ENCODE data around the gene PTPA.
"Not testable (repeated sequence)": the region's sequence is repeated elsewhere in the genome, so short reads cannot be mapped to it uniquely, and the experiment has no call there.

PTPA gene

GRCh38 chr9:129122133-129122532, 10.9 kb downstream of the PTPA start:
- Histone ChIP-seq H3K4me3 (ENCODE audit: low read length) (no peak overlapping the region), H3K9ac (ENCODE audit: low read length) (no peak overlapping the region), H3K27me3 (ENCODE audit: control insufficient read depth, insufficient read depth, low read length) (no peaks in the 10 kb centered on the region), H3K36me3 (ENCODE audit: control insufficient read depth, insufficient read depth, low read length) (no peaks in the 10 kb centered on the region), H3K4me1 (ENCODE audit: control insufficient read depth, insufficient read depth, low read length) (peaks cover 17% of the 10 kb centered on the region), H3K9me3 (ENCODE audit: control insufficient read depth, low read length) (no peaks in the 10 kb centered on the region)

- H3K36me3 ChIP-seq (ENCODE audit: control insufficient read depth, insufficient read depth, low read length); H3K9me3 ChIP-seq (ENCODE audit: control insufficient read depth, low read length); H3K27me3 ChIP-seq (ENCODE audit: control insufficient read depth, insufficient read depth, low read length); H3K9ac ChIP-seq (ENCODE audit: low read length); H3K4me3 ChIP-seq (ENCODE audit: low read length): not testable (repeated sequence)
- H3K4me1 ChIP-seq (ENCODE audit: control insufficient read depth, insufficient read depth, low read length): peaks cover 13% of the 10 kb centered on the region
Measured at GRCh38 chr9:129122976-129123375, 11.8 kb downstream of the PTPA start.

- Histone ChIP-seq H3K9me3 (ENCODE audit: control insufficient read depth, low read length) (no peaks in the 10 kb centered on the region), H3K4me3 (ENCODE audit: low read length) (no peak overlapping the region), H3K36me3 (ENCODE audit: control insufficient read depth, insufficient read depth, low read length) (no peaks in the 10 kb centered on the region), H3K4me1 (ENCODE audit: control insufficient read depth, insufficient read depth, low read length) (peaks cover 13% of the 10 kb centered on the region), H3K27me3 (ENCODE audit: control insufficient read depth, insufficient read depth, low read length) (no peaks in the 10 kb centered on the region), H3K9ac (ENCODE audit: low read length) (no peak overlapping the region)
Measured at GRCh38 chr9:129124506-129125069, 13.4 kb downstream of the PTPA start.

DNA sequence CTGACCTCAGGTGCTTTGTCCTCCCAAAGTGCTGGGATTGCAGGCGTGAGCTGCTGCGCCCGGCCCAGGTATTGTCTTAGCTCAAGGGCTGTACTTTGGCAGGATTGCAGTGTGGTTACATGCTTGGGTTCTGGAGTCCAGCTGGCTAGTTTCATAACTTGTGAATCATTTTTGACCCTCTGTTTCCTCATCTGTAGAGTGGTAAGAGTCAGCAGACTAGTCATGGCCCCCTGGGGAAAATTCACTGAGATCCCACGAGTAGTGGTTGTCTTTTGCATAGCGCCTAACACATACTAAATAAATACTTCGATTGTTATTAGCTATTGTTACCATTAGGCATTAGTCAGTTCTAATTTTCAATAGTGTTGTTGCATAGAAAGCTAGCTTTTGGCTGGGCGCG, 14.3 kb downstream of the PTPA start:
- no peak overlapping the region for H3K4me3 ChIP-seq (ENCODE audit: low read length)
- no peak overlapping the region for H3K9ac ChIP-seq (ENCODE audit: low read length)
- peaks cover 13% of the 10 kb centered on the region for H3K4me1 ChIP-seq (ENCODE audit: control insufficient read depth, insufficient read depth, low read length)
- H3K27me3 ChIP-seq (ENCODE audit: control insufficient read depth, insufficient read depth, low read length): no peaks in the 10 kb centered on the region
- H3K36me3 ChIP-seq (ENCODE audit: control insufficient read depth, insufficient read depth, low read length): no peaks in the 10 kb centered on the region
- no peaks in the 10 kb centered on the region for H3K9me3 ChIP-seq (ENCODE audit: control insufficient read depth, low read length)

GRCh38 chr9:129126749-129127618, 15.8 kb downstream of the PTPA start:
- Histone ChIP-seq H3K9ac (ENCODE audit: low read length) (no peak overlapping the region), H3K4me1 (ENCODE audit: control insufficient read depth, insufficient read depth, low read length) (peaks cover 18% of the 10 kb centered on the region), H3K9me3 (ENCODE audit: control insufficient read depth, low read length) (no peaks in the 10 kb centered on the region), H3K36me3 (ENCODE audit: control insufficient read depth, insufficient read depth, low read length) (no peaks in the 10 kb centered on the region), H3K27me3 (ENCODE audit: control insufficient read depth, insufficient read depth, low read length) (no peaks in the 10 kb centered on the region), H3K4me3 (ENCODE audit: low read length) (no peak overlapping the region)

DNA sequence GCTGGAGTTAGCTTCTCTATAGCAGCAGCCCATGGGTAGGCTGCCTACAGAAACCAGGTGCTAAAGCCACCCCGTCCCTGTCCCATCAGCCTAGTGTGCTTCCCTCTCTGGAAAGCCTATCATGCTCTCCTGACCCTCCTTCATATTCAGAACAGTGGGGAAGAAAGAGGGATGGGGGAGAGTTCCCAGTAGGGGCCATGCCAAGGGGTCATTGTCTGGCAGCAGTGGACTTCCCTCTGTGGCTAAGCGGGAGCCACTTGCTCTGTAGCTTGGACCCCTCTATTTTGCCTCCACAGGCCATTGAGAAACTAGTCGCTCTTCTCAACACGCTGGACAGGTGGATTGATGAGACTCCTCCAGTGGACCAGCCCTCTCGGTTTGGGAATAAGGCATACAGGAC, 17.5 kb downstream of the PTPA start:
- Histone ChIP-seq H3K9me3 (ENCODE audit: control insufficient read depth, low read length) (no peaks in the 10 kb centered on the region), H3K4me3 (ENCODE audit: low read length) (no peak overlapping the region), H3K36me3 (ENCODE audit: control insufficient read depth, insufficient read depth, low read length) (no peaks in the 10 kb centered on the region), H3K4me1 (ENCODE audit: control insufficient read depth, insufficient read depth, low read length) (peaks cover 18% of the 10 kb centered on the region), H3K27me3 (ENCODE audit: control insufficient read depth, insufficient read depth, low read length) (no peaks in the 10 kb centered on the region), H3K9ac (ENCODE audit: low read length) (no peak overlapping the region)

DNA sequence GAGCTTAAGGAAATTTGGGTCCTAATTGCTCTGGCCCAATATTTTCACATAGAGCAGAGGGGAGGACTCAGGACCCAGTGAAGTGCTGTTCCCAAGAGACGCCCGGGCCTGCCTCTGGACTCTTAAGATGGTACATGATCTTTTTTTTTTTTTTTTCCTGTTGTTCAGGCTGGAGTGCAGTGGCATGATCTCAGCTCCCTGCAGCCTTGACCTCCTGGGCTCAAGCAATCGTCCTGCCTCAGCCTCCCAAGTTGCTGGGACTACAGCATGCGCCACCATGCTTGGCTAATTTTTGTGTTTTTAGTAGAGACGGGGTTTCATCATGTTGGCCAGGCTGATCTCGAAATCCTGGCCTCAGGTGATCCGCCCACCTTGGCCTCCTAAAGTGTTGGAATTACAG, 19.1 kb downstream of the PTPA start:
- not testable (repeated sequence) for H3K9ac ChIP-seq (ENCODE audit: low read length); H3K4me3 ChIP-seq (ENCODE audit: low read length); H3K27me3 ChIP-seq (ENCODE audit: control insufficient read depth, insufficient read depth, low read length); H3K36me3 ChIP-seq (ENCODE audit: control insufficient read depth, insufficient read depth, low read length); H3K9me3 ChIP-seq (ENCODE audit: control insufficient read depth, low read length)
- H3K4me1 ChIP-seq (ENCODE audit: control insufficient read depth, insufficient read depth, low read length): peaks cover 10% of the 10 kb centered on the region

- no peaks in the 10 kb centered on the region for H3K36me3 ChIP-seq (ENCODE audit: control insufficient read depth, insufficient read depth, low read length)
- peaks cover 10% of the 10 kb centered on the region for H3K4me1 ChIP-seq (ENCODE audit: control insufficient read depth, insufficient read depth, low read length)
- no peak overlapping the region for H3K9ac ChIP-seq (ENCODE audit: low read length)
- no peaks in the 10 kb centered on the region for H3K9me3 ChIP-seq (ENCODE audit: control insufficient read depth, low read length)
- no peaks in the 10 kb centered on the region for H3K27me3 ChIP-seq (ENCODE audit: control insufficient read depth, insufficient read depth, low read length)
- H3K4me3 ChIP-seq (ENCODE audit: low read length): no peak overlapping the region
Measured at GRCh38 chr9:129130791-129131190, 19.6 kb downstream of the PTPA start.

- Histone ChIP-seq H3K36me3 (ENCODE audit: control insufficient read depth, insufficient read depth, low read length) (no peaks in the 10 kb centered on the region), H3K4me3 (ENCODE audit: low read length) (no peak overlapping the region), H3K27me3 (ENCODE audit: control insufficient read depth, insufficient read depth, low read length) (no peaks in the 10 kb centered on the region), H3K9ac (ENCODE audit: low read length) (no peak overlapping the region), H3K4me1 (ENCODE audit: control insufficient read depth, insufficient read depth, low read length) (peaks cover 10% of the 10 kb centered on the region), H3K9me3 (ENCODE audit: control insufficient read depth, low read length) (no peaks in the 10 kb centered on the region)
Measured at GRCh38 chr9:129131300-129132145, 20.3 kb downstream of the PTPA start.

GRCh38 chr9:129133082-129133481, 21.9 kb downstream of the PTPA start:
- no peaks in the 10 kb centered on the region for H3K36me3 ChIP-seq (ENCODE audit: control insufficient read depth, insufficient read depth, low read length)
- H3K27me3 ChIP-seq (ENCODE audit: control insufficient read depth, insufficient read depth, low read length): no peaks in the 10 kb centered on the region
- H3K9ac ChIP-seq (ENCODE audit: low read length): no peak overlapping the region

GRCh38 chr9:129135476-129135875, 24.3 kb downstream of the PTPA start:
- no peak overlapping the region for H3K4me3 ChIP-seq (ENCODE audit: low read length)
- no peaks in the 10 kb centered on the region for H3K9me3 ChIP-seq (ENCODE audit: control insufficient read depth, low read length)
- no peak overlapping the region for H3K9ac ChIP-seq (ENCODE audit: low read length)
- H3K36me3 ChIP-seq (ENCODE audit: control insufficient read depth, insufficient read depth, low read length): no peaks in the 10 kb centered on the region
- H3K4me1 ChIP-seq (ENCODE audit: control insufficient read depth, insufficient read depth, low read length): peaks cover 26% of the 10 kb centered on the region
- H3K27me3 ChIP-seq (ENCODE audit: control insufficient read depth, insufficient read depth, low read length): no peaks in the 10 kb centered on the region

More at GRCh38 chr9:129133082-129133481, 21.9 kb downstream of the PTPA start:
- Histone ChIP-seq H3K9me3 (ENCODE audit: control insufficient read depth, low read length) (no peaks in the 10 kb centered on the region), H3K4me1 (ENCODE audit: control insufficient read depth, insufficient read depth, low read length) (peaks cover 5% of the 10 kb centered on the region), H3K4me3 (ENCODE audit: low read length) (no peak overlapping the region)

DNA sequence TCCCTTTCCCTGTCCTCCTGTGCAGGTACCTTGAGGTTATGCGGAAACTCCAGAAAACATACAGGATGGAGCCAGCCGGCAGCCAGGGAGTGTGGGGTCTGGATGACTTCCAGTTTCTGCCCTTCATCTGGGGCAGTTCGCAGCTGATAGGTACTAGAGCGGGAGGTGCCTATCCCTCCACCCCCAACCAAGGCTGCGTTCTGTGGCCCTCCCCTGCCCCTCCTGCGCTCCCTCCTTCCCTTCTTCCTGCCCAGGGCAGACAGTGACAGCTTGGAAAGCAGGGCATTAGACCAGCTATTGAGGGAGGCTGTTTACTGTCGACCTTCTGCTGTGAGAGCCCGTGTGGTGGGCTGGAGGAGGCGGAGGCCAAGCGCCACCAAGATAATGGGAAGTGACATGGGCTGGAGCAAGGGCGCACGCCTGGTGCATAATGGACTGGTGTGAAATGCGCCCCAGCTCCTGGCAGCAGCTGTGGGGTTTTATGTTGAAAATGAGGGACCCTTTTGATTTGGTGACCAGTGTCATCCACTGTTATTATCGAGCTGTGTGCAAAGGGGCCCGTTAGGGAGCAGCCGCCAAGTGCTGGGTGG, 25.3 kb downstream of the PTPA start:
- no peak overlapping the region for H3K9ac ChIP-seq (ENCODE audit: low read length)
- no peak overlapping the region for H3K4me3 ChIP-seq (ENCODE audit: low read length)
- H3K4me1 ChIP-seq (ENCODE audit: control insufficient read depth, insufficient read depth, low read length): peaks cover 32% of the 10 kb centered on the region
- no peaks in the 10 kb centered on the region for H3K9me3 ChIP-seq (ENCODE audit: control insufficient read depth, low read length)
- H3K27me3 ChIP-seq (ENCODE audit: control insufficient read depth, insufficient read depth, low read length): no peaks in the 10 kb centered on the region
- H3K36me3 ChIP-seq (ENCODE audit: control insufficient read depth, insufficient read depth, low read length): no peaks in the 10 kb centered on the region

Data from mucosa of stomach (tissue), 1 donor.